ENCODE results near the gene FER.
"Not testable (repeated sequence)": the region's sequence is repeated elsewhere in the genome, so short reads cannot be mapped to it uniquely, and the experiment has no call there.

FER gene

DNA sequence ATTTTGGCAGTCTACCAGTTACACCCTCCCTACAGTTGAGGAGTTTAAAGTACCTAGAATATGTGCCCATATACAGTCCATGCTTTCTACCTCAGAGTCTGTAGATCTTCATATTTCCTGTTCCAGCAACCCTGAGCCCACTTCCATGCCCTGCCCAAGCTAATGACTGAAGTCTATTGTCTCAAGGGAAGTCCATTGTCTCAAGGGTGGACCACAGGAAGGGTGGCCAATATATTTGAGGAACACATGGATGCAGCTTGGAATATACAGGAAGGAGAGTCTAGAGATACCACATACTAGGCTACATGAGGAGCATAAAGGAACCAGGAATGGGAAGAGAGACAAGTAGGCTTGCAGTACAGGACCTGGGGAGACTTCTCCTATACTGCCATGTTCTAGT lies 274.4 kb downstream of the FER start:
- DNase-seq (ENCODE audit: low read depth), result no peak
- TF ChIP-seq, protein P1, sequence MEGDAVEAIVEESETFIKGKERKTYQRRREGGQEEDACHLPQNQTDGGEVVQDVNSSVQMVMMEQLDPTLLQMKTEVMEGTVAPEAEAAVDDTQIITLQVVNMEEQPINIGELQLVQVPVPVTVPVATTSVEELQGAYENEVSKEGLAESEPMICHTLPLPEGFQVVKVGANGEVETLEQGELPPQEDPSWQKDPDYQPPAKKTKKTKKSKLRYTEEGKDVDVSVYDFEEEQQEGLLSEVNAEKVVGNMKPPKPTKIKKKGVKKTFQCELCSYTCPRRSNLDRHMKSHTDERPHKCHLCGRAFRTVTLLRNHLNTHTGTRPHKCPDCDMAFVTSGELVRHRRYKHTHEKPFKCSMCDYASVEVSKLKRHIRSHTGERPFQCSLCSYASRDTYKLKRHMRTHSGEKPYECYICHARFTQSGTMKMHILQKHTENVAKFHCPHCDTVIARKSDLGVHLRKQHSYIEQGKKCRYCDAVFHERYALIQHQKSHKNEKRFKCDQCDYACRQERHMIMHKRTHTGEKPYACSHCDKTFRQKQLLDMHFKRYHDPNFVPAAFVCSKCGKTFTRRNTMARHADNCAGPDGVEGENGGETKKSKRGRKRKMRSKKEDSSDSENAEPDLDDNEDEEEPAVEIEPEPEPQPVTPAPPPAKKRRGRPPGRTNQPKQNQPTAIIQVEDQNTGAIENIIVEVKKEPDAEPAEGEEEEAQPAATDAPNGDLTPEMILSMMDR (conservative IDR thresholded peaks at IDR 0.05; ENCODE audit: control insufficient read depth, insufficient read depth, low read depth, low read length), result no peak
- no peak overlapping the region for H3K4me3 ChIP-seq (ENCODE audit: control insufficient read depth, low read depth, low read length)

DNA sequence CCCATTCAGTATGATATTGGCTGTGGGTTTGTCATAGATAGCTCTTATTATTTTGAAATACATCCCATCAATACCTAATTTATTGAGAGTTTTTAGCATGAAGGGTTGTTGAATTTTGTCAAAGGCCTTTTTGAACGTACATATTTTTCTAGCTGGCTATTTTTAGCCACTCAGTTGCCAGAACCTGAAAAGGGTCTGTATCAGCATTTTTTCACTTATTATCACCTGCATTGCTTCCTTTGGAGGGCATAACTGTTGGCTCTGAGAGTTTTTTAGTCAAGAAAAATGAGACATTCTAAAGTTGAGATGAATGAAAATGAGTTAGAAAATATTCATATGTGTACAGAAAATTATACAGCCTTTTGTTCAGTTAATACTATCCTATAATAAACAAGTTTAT lies 278.0 kb downstream of the FER start:
- DNase-seq (ENCODE audit: low read depth); H3K4me3 ChIP-seq (ENCODE audit: control insufficient read depth, low read depth, low read length): not testable (repeated sequence)

DNA sequence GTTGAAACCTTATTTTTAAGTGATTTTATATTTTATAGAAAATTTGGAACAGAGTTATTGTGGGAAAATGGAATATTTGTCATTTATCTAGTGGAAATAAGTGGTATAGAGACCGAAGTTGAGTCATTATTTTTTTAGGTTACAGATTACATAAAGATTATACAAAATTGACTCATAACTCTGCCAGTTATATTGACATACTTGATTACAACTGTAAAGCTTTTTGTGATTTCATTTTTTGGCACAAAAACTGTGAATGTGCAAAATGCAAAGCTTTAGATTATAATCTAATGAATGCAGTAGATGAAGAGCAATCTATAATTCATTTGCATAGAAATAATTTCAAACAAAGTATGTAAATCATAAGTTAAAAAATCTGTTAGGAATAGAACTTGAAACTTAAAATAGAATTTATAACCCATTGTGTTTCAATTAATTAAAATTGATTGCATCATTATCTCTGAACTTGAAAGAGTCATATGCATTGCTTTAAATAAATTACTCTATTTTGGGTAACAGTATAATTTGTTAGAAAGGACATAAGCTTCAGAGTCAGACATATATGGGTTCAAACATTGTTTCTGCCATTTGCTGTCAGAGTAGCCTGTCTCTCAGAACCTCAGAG lies 280.4 kb downstream of the FER start:
- TF ChIP-seq, protein P1 (conservative IDR thresholded peaks at IDR 0.05; ENCODE audit: control insufficient read depth, insufficient read depth, low read depth, low read length), result no peak
- no peak for DNase-seq (ENCODE audit: low read depth)
- no peak overlapping the region for H3K4me3 ChIP-seq (ENCODE audit: control insufficient read depth, low read depth, low read length)

DNA sequence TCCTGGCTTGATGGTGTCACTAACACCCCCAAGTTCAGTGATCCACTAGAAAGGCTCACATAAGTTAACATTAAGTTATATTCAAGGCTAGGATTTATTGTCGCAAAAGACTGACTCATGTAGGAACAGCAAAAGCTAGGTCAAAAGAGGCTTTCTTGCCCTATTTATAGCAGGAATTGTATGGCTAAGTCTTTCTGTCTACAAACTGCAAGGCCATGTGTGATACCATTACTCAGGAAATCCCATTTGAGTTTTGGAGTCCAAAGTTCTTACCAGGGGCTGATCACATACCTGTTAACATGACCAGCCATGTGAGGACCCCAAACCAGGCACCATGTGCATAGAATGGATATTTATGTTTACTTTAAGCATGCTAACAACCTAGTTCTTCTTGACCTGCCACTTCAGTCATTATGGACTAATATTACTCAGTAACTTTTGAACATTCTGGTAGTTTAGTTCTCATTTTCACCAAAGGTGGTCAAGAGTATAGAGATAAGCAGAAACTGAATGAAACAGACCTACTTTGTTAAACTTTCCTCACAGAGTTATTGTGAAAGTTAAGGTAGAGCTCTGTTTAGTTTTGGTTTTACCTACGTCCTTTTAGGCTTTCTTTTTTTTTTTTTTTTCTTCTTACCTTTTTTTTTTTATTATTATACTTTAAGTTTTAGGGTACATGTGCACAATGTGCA lies 281.1 kb downstream of the FER start:
- TF ChIP-seq, protein P1 (conservative IDR thresholded peaks at IDR 0.05; ENCODE audit: control insufficient read depth, insufficient read depth, low read depth, low read length), result no peak
- H3K4me3 ChIP-seq (ENCODE audit: control insufficient read depth, low read depth, low read length), result no peak overlapping the region
- peak; percentile 15 for DNase-seq (ENCODE audit: low read depth)

DNA sequence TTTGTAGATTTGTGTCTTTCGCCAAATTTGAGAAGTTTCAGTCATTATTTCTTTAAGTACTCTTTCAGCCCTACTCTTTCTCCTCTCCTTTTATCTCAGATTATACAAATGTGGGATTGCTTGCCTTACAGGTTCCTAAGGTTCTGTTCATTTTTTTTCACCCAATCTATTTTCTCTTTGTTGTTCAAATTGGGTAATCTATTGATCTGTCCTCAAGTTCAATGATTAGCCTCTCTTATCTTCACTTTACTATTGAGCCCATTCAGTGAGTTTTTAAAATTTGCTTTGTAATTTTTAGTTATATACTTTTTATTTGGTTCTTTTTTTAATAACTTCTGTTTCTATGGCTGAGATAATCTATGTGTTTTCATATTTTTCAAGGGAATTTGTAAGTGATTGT lies 282.1 kb downstream of the FER start:
- TF ChIP-seq, protein P1 (conservative IDR thresholded peaks at IDR 0.05; ENCODE audit: control insufficient read depth, insufficient read depth, low read depth, low read length), result no peak
- no peak overlapping the region for H3K4me3 ChIP-seq (ENCODE audit: control insufficient read depth, low read depth, low read length)
- no peak for DNase-seq (ENCODE audit: low read depth)

DNA sequence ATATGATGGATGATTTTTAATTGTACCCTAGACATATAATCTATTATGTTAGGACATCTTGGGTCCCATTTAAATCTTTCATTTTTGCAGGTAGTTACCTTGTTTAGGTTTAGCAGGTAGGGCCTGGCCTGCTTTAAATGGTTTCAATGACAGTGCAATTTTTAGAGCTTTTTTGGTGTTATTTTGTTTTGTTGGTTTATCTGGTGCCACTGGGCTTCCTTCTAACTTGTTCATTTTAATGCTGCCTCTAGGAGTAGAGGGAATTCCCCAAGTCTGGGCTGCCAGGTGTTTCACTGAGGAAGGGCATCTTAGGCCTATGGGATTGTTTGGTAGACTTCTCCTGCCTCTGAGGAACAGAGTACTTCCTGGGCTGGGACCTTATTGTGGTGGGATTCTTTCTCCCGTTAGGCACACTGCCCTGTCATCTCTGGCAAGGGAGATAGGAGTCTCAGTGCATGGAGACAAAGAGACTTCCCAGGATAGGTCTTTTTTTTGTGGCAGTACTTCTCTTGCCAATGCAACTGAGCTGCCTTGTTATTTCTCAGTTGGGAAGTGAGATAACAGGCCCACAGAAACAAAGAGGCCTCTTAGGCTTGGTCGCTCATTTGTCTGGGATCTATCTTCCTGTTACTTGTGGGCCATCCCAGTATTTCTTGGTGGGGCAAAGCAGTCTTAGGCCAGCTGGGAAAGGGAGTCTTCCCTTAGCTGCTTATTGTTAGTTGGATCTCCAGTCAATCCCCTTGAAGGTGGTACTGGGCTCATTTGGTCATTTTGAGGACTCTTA lies 282.9 kb downstream of the FER start:
- TF ChIP-seq, protein P1 (conservative IDR thresholded peaks at IDR 0.05; ENCODE audit: control insufficient read depth, insufficient read depth, low read depth, low read length), result no peak
- DNase-seq (ENCODE audit: low read depth), result no peak
- H3K4me3 ChIP-seq (ENCODE audit: control insufficient read depth, low read depth, low read length), result no peak overlapping the region

DNA sequence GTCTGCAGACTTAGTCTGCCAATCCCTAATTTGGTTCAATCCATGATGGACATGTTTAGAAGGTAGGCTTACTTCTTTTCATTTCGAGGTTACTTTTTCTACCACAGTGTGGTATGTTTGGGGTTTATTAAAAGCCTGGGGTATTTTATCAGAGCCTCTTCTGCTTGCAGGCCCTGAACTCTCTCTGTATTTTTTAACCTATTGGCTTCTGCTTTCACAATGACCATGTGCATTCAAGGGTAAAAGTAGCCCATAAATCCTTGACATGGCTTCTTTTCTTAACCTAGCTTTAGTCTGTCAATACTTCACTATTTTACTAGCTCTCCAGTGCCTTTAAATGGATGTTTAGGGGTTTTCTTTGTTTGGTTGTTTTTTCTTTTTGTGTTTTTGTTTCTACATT lies 286.6 kb downstream of the FER start:
- DNase-seq (ENCODE audit: low read depth), result no peak
- no peak overlapping the region for H3K4me3 ChIP-seq (ENCODE audit: control insufficient read depth, low read depth, low read length)
- TF ChIP-seq, protein P1 (conservative IDR thresholded peaks at IDR 0.05; ENCODE audit: control insufficient read depth, insufficient read depth, low read depth, low read length), result no peak
